GM12878 (cell line): ENCODE data around the gene CCDC39. TPM values are rescaled to one million over a fixed set of nuclear protein-coding genes. Genes with fewer than 3 reads are reported as not detected.

Experiments
- ATAC-seq: fragments of 200-7000 bp; cut with Tn5 transposase; 3 replicates; pipeline ENCODE4 v1.9.1; 2020; ENCODE audit warnings: mild to moderate bottlenecking, moderate library complexity
- BruUV-seq: library from RNA; stranded (reverse); fragments of 400-500 nt; replicated peaks from 2 replicates; lab custom pipeline; 2021; lab: Mats Ljungman, UMichigan
- CTCF ChIA-PET: fragments of 300-600 bp; sonication (Branson Sonifier 250); formaldehyde crosslinking; extraction: SDS; loops from one replicate; lab custom pipeline; 2021; ENCODE audit warnings: inconsistent platforms; lab: Yijun Ruan, JAX
- POLR2A ChIA-PET: fragments of 350-600 bp; formaldehyde crosslinking; extraction: SDS; loops from one replicate; lab custom pipeline; 2021; ENCODE audit warnings: inconsistent platforms; lab: Charles Lee
- RAD21 ChIA-PET: fragments of 300-600 bp; sonication (Branson Sonifier 250); formaldehyde crosslinking; loops from one replicate; lab custom pipeline; 2023; ENCODE audit warnings: antibody characterized with exemption; ENCODE audit not compliant: unreplicated experiment; lab: Charles Lee
- SMC1A ChIA-PET: fragments of 300-600 bp; sonication (Branson Sonifier 250); formaldehyde crosslinking; loops from one replicate; lab custom pipeline; 2023; ENCODE audit not compliant: unreplicated experiment, uncharacterized antibody; lab: Charles Lee
- DNase-seq: peaks from one replicate; pipeline ENCODE4 v3.0.0-alpha.2; 2011; ENCODE audit warnings: low read depth, low spot score
- FAIRE-seq: peaks from 3 replicates; lab custom pipeline; 2011; peaks lifted over from hg19 to GRCh38; lab: Jason Lieb, UNC
- H2AFZ ChIP-seq: 2 replicates; pipeline ENCODE4 v1.6.0; 2011; ENCODE audit warnings: low read depth, low read length, control low read depth; ENCODE audit not compliant: control insufficient read depth
- H3K27ac ChIP-seq: 2 replicates; pipeline ENCODE4 v1.5.1; 2011; ENCODE audit warnings: control low read depth; ENCODE audit not compliant: control insufficient read depth, insufficient read depth
- H3K27me3 ChIP-seq, 2 experiments: replicated peaks in 1 of 2; 2 replicates each; pipeline versions ENCODE4 v1.6.0 to v1.6.1; 2011; ENCODE audit warnings: low read length in 1 of 2; ENCODE audit not compliant: control insufficient read depth in 2 of 2, insufficient read depth in 2 of 2
- H3K36me3 ChIP-seq, 2 experiments: 2 replicates each; pipeline ENCODE4 v1.5.1; 2011; ENCODE audit warnings: low read length in 1 of 2; ENCODE audit not compliant: control insufficient read depth in 2 of 2, insufficient read depth in 2 of 2
- H3K4me1 ChIP-seq: 2 replicates; pipeline ENCODE4 v1.6.1; 2011; ENCODE audit warnings: mild to moderate bottlenecking, low read length, moderate library complexity, mixed read lengths; ENCODE audit not compliant: control insufficient read depth, insufficient read depth
- H3K4me2 ChIP-seq: 2 replicates; pipeline ENCODE4 v1.6.0; 2011; ENCODE audit warnings: control low read depth; ENCODE audit not compliant: control insufficient read depth, insufficient read depth
- H3K4me3 ChIP-seq: fragments of 200-600 bp; sonication (generic); 2 replicates; pipeline ENCODE4 v1.5.1; 2016
- H3K79me2 ChIP-seq: 2 replicates; pipeline ENCODE4 v1.6.0; 2011; ENCODE audit warnings: low read length; ENCODE audit not compliant: control insufficient read depth, insufficient read depth
- H3K9ac ChIP-seq: 2 replicates; pipeline ENCODE4 v1.8.0; 2011; ENCODE audit warnings: low read length, control low read depth, mixed read lengths; ENCODE audit not compliant: control insufficient read depth, insufficient read depth
- H3K9me3 ChIP-seq: replicated peaks from 3 replicates; pipeline ENCODE4 v1.5.1; 2011; ENCODE audit warnings: mild to moderate bottlenecking, low read length; ENCODE audit not compliant: control insufficient read depth, insufficient read depth
- H4K20me1 ChIP-seq: 2 replicates; pipeline ENCODE4 v1.6.0; 2011; ENCODE audit not compliant: control insufficient read depth, insufficient read depth
- EED ChIP-seq: sonication (generic); IDR thresholded peaks from 2 replicates; pipeline ENCODE4 v1.6.1; 2016; ENCODE audit warnings: antibody characterized with exemption, low read depth
- EZH2 ChIP-seq: IDR thresholded peaks from 2 replicates; pipeline ENCODE4 v1.6.1; 2012; ENCODE audit warnings: low read depth, mild to moderate bottlenecking, control low read depth, inconsistent platforms, low read length, borderline replicate concordance; ENCODE audit not compliant: control insufficient read depth
- SPI1 ChIP-seq: IDR thresholded peaks from 2 replicates; pipeline ENCODE4 v1.6.1; 2011; ENCODE audit warnings: low read depth, mild to moderate bottlenecking, low read length, moderate library complexity, borderline replicate concordance; ENCODE audit not compliant: insufficient read depth
- TARDBP ChIP-seq: IDR thresholded peaks from 2 replicates; pipeline ENCODE4 v1.6.1; 2016; ENCODE audit warnings: borderline replicate concordance
- ZNF592 ChIP-seq: fragments of 450-650 bp; IDR thresholded peaks from 2 replicates; pipeline ENCODE4 v1.6.1; 2017; ENCODE audit warnings: mild to moderate bottlenecking, moderate library complexity
- WGBS: methylation state at CpG from one replicate; pipeline ENCODE4 v1.1.6; 2016; ENCODE audit warnings: low lambda C conversion rate; ENCODE audit not compliant: insufficient replicate concordance, insufficient coverage; ENCODE audit errors: missing lambda C conversion rate; 5-methylcytosine and 5-hydroxymethylcytosine counted together
- in situ Hi-C: fragments of 300-500 bp; cut with MboI; formaldehyde crosslinking; loops from 9 replicates; pipeline ENCODE4 v1.14.3; 2018; ENCODE audit warnings: mixed read lengths
- intact Hi-C: fragments of 100-400 bp; cut with micrococcal nuclease; formaldehyde crosslinking; loops from one replicate; pipeline ENCODE4 v1.14.2; 2022; ENCODE audit not compliant: unreplicated experiment
- polyA plus RNA-seq, 11 experiments: library from polyadenylated mRNA; depleted of rRNA in 4 of 11; unstranded in 6 of 11; stranded (reverse) in 5 of 11; fragments of >200 nt; fragmentation: Nextera tagmentation in 4 of 11; fragmentation: Illumina TruSeq in 1 of 11; extraction: Ambion mirVana in 4 of 11; extraction: Trizol in 1 of 11; gene quantifications; 1 replicate in 1 of 11; 2 replicates in 10 of 11; pipeline versions ENCODE4 v1.2.1 to v1.2.3, GENCODE V29; 2011 to 2016; ENCODE audit warnings: inconsistent platforms in 2 of 11, missing spikeins in 2 of 11, low read depth in 1 of 11
- total RNA-seq, 4 experiments: library from RNA; depleted of rRNA in 3 of 4; stranded (reverse); fragments of >200 nt in 3 of 4; fragmentation: Illumina TruSeq in 1 of 4; extraction: Trizol in 1 of 4; gene quantifications; 2 replicates each; pipeline versions ENCODE4 v1.2.1 to v1.2.3, GENCODE V29; 2013 to 2021

The CCDC39 gene
- total and polyA plus RNA-seq, 10 of the 15 experiments (the other 5 are each of a cell fraction or from before 2014, with no cell fraction given), result 0.10 to 0.69 (median 0.31) TPM

GRCh38 chr3:180571831-180572598, 107.3 kb downstream of the CCDC39 start:
- POLR2A ChIA-PET, result interaction anchor here (1.0 kb wide), 1 partner anchor 643 kb away, joined by 4 read pairs; no protein-coding TSS in a partner anchor
- Histone ChIP-seq H3K9me3 (no peaks in the 10 kb centered on the region), H3K27ac (no peak overlapping the region; the same call in 1 of the 2 replicates), H3K9ac (no peak overlapping the region), H2AFZ (peak overlapping the region; percentile 26), H3K36me3 (no peaks in the 10 kb centered on the region), H3K4me1 (no peaks in the 10 kb centered on the region), H3K79me2 (no peaks in the 10 kb centered on the region), H3K27me3 (no peaks in the 10 kb centered on the region), H3K4me3 (no peak overlapping the region), H4K20me1 (no peaks in the 10 kb centered on the region), H3K4me2 (peak overlapping the region; percentile 34)
- FAIRE-seq (no peak), ATAC-seq (peak; percentile 94), DNase-seq (no peak)
- RAD21 ChIA-PET, result interaction anchor here (1.2 kb wide), 1 partner anchor 23 kb away, joined by 4 read pairs; no protein-coding TSS in a partner anchor
- CTCF ChIA-PET, result interaction anchor here (1.0 to 2.2 kb wide), 4 partner anchors 23 to 761 kb away, joined by 3 to 11 read pairs (median 4); no protein-coding TSS in a partner anchor
- in situ Hi-C loops (no loop called here), intact Hi-C loops (no loop called here)
- TF ChIP-seq TARDBP (no peak), SPI1 (peak; percentile 41; the same call in 1 of the 2 replicates), ZNF592 (no peak), EED (0 out of 2 replicates have a peak, but pooled peaks have one; percentile 24), EZH2 (no peak)
- SMC1A ChIA-PET, result interaction anchor here (0.6 to 1.5 kb wide), 5 partner anchors 48 to 730 kb away, joined by 3 to 5 read pairs (median 3); no protein-coding TSS in a partner anchor
- 5% methylated on average over 6 of the region's 6 CpGs for WGBS
- no TSS peak for BruUV-seq
